ENCODE results near the gene SLC22A4. TPM values are rescaled to one million over a fixed set of nuclear protein-coding genes. Genes with fewer than 3 reads are reported as not detected.

Gene SLC22A4
- total and polyA plus RNA-seq, 3 experiments from 2014 or later, result 0.15 to 2.9 (median 2.6) TPM

DNA sequence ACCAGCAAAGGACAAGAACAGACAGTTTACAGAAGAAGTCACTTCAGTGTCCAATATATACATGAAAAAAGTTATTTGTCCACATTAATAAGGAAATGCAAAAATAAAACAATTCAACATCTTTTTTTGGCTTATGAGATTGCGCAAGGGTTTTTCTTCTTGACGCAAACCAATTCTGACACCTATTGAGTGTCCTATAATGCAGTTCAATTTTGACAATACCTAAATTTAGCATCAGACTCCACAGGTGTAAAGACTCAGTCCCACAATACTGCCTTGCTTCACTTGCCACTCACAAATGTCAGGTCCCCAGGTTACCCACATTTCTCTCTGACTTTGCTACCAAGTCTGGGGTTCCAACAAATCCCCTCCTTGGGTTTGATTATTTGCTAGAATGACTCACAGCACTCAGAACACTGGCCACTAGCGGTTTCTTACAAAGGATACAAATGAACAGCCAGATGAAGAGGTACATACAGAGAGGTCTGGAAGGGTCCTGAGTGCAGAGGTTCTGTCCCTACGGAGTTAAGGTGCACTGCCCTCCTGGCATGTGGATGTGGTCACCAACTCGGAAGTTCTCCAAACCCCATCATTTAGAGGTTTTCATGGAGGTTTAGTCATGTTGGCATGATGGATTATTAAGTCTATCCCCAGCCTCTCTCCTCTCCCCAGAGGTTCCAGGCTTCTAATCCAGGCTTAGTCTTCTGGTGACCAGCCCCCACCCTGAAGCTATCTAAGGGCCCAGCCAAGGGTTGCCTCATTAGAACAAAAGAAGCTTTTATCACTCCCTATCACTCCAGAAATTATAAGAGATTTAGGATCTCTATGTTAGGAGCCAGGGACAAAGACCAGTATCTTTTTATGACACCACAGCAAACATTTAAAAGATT lies 48.3 kb downstream of the SLC22A4 start:
- H3K4me1 Mint-ChIP-seq, result no peaks in the 10 kb centered on the region
- ChIA-PET CTCF (no interaction called here), POLR2A (no interaction called here)
- no peaks in the 10 kb centered on the region for H3K27me3 ChIP-seq (ENCODE audit: insufficient read depth, low read length, poor library complexity, severe bottlenecking)
- H3K27ac ChIP-seq (ENCODE audit: low read depth, low read length), result no peak overlapping the region
- peaks cover 0 to 10% (median 1%) of the 10 kb centered on the region in 3 donors for H3K36me3 Mint-ChIP-seq
- no peaks in the 10 kb centered on the region for H3K9me3 Mint-ChIP-seq
- no peak overlapping the region for H3K4me3 Mint-ChIP-seq
- no peaks in the 10 kb centered on the region for H3K4me1 ChIP-seq (ENCODE audit: insufficient read depth, low read length)
- H3K27ac Mint-ChIP-seq, result no peak overlapping the region
- no peak overlapping the region for H3K4me3 ChIP-seq (ENCODE audit: low read length)
- DNase-seq, result no peak
- no peaks in the 10 kb centered on the region for H3K9me3 ChIP-seq (ENCODE audit: low read length)
- no peaks in the 10 kb centered on the region for H3K27me3 Mint-ChIP-seq
- H3K36me3 ChIP-seq (ENCODE audit: insufficient read depth, low read length), result no peaks in the 10 kb centered on the region

DNA sequence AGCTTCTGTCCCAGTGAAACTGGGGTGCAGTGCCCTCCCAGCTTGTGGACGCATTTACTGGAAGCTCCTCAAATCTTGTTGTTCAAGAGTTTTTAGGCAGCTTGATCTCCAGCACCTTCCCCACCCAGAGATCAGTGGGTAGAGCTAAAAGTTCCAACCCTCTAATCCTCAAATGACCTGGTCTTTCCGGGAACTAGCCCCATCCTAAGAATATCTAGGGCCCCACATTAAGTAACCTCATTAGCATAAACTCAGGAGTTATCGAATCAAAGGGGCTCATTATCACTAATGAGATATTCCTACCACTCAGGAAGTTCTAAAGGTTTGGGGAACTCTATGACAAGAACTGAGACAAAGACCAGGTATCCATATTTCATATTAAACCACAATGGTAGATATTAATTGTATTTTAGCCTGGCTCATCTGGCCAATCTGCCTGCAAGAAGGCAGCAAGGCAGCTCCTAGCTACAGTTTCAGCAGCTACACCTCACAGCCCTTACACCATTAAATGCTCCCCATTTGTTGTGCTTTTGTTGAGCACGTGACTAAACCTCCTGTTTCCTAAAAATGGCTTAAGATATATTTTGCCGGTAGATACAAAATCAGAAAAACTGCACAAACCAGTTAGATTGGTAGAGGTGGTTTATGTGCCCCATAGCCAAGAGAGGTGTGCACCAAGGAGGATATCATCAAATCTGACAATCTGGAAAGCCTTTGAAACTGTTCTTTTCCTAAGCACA lies 50.8 kb downstream of the SLC22A4 start:
- Histone ChIP-seq H3K27ac (ENCODE audit: low read depth, low read length) (no peak overlapping the region), H3K27me3 (ENCODE audit: insufficient read depth, low read length, poor library complexity, severe bottlenecking) (no peaks in the 10 kb centered on the region), H3K4me3 (ENCODE audit: low read length) (no peak overlapping the region), H3K9me3 (ENCODE audit: low read length) (no peaks in the 10 kb centered on the region), H3K36me3 (ENCODE audit: insufficient read depth, low read length) (peaks cover 3% of the 10 kb centered on the region), H3K4me1 (ENCODE audit: insufficient read depth, low read length) (no peaks in the 10 kb centered on the region)
- Mint-ChIP-seq H3K27me3 (peaks cover 0 to 2% of the 10 kb centered on the region in 2 donors), H3K36me3 (peaks cover 4 to 11% (median 8%) of the 10 kb centered on the region in 3 donors), H3K4me3 (no peak overlapping the region), H3K9me3 (no peaks in the 10 kb centered on the region), H3K4me1 (no peaks in the 10 kb centered on the region), H3K27ac (no peak overlapping the region)
- ChIA-PET CTCF (no interaction called here), POLR2A (no interaction called here)
- no peak for DNase-seq

DNA sequence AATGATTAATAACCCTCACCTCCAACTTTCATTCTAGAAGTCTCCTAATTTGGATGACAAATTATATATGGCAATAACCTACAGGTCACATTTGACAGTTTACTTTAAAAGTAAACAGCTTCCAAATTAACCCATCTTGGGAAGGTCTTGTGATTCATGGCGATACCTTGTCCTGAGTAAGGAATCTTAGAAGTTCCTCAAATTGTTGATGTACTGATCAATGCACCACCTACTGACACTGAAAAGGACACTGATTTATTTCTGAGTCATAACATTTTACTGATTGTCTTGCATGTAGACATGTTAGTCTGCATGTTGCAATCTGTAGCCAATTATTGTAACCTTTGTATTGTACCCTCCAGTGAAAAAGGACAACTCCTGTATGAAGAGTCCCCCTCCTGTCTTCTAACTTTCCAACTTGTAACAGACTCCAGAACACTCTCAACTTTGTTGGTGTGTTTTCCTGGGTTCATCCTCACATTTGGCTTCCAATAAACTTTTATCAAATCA lies 59.3 kb downstream of the SLC22A4 start:
- H3K4me3 Mint-ChIP-seq, result no peak overlapping the region
- no peaks in the 10 kb centered on the region for H3K9me3 ChIP-seq (ENCODE audit: low read length)
- H3K27me3 Mint-ChIP-seq, result peaks cover 2 to 5% of the 10 kb centered on the region in 2 donors
- peaks cover 6 to 11% (median 10%) of the 10 kb centered on the region in 3 donors for H3K36me3 Mint-ChIP-seq
- DNase-seq, result no peak
- H3K9me3 Mint-ChIP-seq, result peaks cover 0 to 2% (median 0%) of the 10 kb centered on the region in 5 donors
- no peak overlapping the region for H3K27ac Mint-ChIP-seq
- H3K36me3 ChIP-seq (ENCODE audit: insufficient read depth, low read length), result peaks cover 3% of the 10 kb centered on the region
- no peaks in the 10 kb centered on the region for H3K4me1 Mint-ChIP-seq
- H3K4me1 ChIP-seq (ENCODE audit: insufficient read depth, low read length), result no peaks in the 10 kb centered on the region
- no peaks in the 10 kb centered on the region for H3K27me3 ChIP-seq (ENCODE audit: insufficient read depth, low read length, poor library complexity, severe bottlenecking)
- no peak overlapping the region for H3K4me3 ChIP-seq (ENCODE audit: low read length)
- no peak overlapping the region for H3K27ac ChIP-seq (ENCODE audit: low read depth, low read length)
- CTCF ChIA-PET, result no interaction called here
- POLR2A ChIA-PET, result no interaction called here

DNA sequence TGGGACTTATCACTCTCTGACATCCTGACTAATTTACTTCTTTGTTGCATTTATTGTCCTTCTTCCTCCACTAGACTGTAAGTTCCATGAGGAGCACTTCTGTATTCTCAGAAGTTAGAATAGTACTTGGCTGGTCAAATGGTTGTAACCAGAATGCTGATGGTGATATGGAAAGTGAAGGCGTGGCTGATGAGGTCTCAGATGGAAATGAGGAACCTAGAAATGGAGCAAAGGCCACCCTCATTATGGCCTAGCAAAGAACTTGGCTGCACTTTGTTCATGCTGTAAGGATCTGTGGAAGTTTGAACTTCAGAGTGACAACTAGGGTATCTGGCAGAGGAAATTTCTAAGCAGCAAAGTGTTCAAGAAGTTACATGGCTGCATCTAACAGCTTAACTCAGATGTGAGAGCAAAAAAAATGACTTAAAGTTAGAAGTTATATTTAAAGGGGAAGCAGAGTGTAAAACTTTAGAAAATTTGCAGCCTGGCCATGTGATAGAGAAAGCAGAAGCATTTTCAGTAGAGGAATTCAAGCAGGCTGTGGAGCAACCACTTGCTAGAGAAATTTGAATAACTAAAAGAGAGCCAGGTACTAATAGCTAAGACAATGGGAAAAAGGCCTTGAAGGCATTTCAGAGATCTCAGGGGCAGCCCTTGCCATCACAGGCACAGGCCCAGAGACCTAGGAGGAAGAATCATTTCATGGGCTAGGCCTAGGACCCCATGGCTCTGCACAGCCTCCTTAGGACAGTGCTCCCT lies 60.4 kb downstream of the SLC22A4 start:
- Mint-ChIP-seq H3K9me3 (peaks cover 0 to 2% (median 0%) of the 10 kb centered on the region in 5 donors), H3K4me3 (no peak overlapping the region), H3K27me3 (peaks cover 0 to 5% of the 10 kb centered on the region in 2 donors), H3K4me1 (no peaks in the 10 kb centered on the region), H3K27ac (no peak overlapping the region), H3K36me3 (peaks cover 4 to 11% (median 10%) of the 10 kb centered on the region in 3 donors)
- POLR2A ChIA-PET, result no interaction called here
- Histone ChIP-seq H3K36me3 (ENCODE audit: insufficient read depth, low read length) (peaks cover under 1% of the 10 kb centered on the region), H3K27me3 (ENCODE audit: insufficient read depth, low read length, poor library complexity, severe bottlenecking) (no peaks in the 10 kb centered on the region), H3K9me3 (ENCODE audit: low read length) (no peaks in the 10 kb centered on the region), H3K27ac (ENCODE audit: low read depth, low read length) (no peak overlapping the region), H3K4me1 (ENCODE audit: insufficient read depth, low read length) (no peaks in the 10 kb centered on the region), H3K4me3 (ENCODE audit: low read length) (no peak overlapping the region)
- CTCF ChIA-PET, result interaction anchor here (1.2 kb wide), 1 partner anchor 13 kb away, joined by 3 read pairs; no protein-coding TSS in a partner anchor
- no peak for DNase-seq

DNA sequence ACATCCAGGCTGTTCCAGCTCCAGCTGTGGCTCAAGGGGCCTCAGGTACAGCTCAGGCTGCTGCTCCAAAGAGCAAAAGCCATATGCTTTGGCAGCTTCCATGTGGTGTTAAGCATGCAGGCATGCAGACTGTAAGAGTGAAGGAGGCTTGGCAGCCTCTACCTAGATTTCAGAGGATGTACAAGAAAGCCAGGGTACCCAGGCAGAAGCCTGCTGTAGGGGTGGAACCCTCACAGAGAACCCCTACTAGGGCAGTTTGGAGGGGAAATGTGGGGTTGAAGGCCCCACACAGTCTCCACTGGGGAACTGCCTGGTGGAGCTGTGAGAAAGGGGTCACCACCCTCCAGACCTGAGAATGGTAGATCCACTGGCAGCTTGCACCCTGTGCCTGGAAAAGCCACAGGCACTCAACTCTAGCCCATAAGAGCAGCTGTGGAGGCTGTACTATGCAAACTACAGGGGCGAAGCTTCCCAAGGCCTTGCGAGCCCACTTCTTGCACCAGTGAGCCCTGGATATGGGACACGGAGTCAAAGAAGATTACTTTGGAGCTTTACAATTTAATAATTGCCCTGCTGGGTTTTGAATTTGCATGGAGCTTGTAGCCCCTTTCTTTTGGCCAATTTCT lies 61.1 kb downstream of the SLC22A4 start:
- no peak for DNase-seq
- H3K27me3 ChIP-seq (ENCODE audit: insufficient read depth, low read length, poor library complexity, severe bottlenecking), result no peaks in the 10 kb centered on the region
- H3K27ac Mint-ChIP-seq, result no peak overlapping the region

DNA sequence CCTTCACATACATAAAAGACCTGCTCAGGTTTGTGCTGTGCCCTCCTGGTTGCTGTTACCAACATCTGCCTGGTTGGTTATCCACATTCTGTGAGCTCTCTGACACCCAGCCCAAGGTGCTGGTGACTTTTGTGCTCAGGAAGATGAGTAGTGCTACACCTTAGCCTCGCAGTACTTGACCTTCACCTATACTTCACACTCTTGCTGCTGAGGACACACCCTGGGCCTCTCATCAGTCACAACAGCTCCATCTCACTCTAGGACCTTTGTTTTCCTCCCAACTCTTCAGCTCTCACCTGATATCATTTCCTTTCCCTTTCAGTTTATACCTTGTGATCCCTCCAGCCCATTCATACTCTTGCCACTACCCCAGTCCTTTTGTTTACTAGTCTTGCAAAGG lies 64.6 kb downstream of the SLC22A4 start:
- no peaks in the 10 kb centered on the region for H3K9me3 ChIP-seq (ENCODE audit: low read length)
- no peak overlapping the region for H3K27ac ChIP-seq (ENCODE audit: low read depth, low read length)
- ChIA-PET POLR2A (no interaction called here), CTCF (no interaction called here)
- H3K4me3 ChIP-seq (ENCODE audit: low read length), result no peak overlapping the region
- no peak for DNase-seq
- H3K4me1 ChIP-seq (ENCODE audit: insufficient read depth, low read length), result no peaks in the 10 kb centered on the region
- Mint-ChIP-seq H3K4me3 (no peak overlapping the region), H3K9me3 (no peaks in the 10 kb centered on the region), H3K4me1 (no peaks in the 10 kb centered on the region), H3K27me3 (peaks cover 0 to 5% of the 10 kb centered on the region in 2 donors), H3K36me3 (peaks cover 0 to 5% (median 5%) of the 10 kb centered on the region in 3 donors), H3K27ac (no peak overlapping the region)
- no peaks in the 10 kb centered on the region for H3K36me3 ChIP-seq (ENCODE audit: insufficient read depth, low read length)
- no peaks in the 10 kb centered on the region for H3K27me3 ChIP-seq (ENCODE audit: insufficient read depth, low read length, poor library complexity, severe bottlenecking)

More for the DNA sequence above, 61.1 kb downstream of the SLC22A4 start:
- Histone ChIP-seq H3K36me3 (ENCODE audit: insufficient read depth, low read length) (no peaks in the 10 kb centered on the region), H3K4me3 (ENCODE audit: low read length) (no peak overlapping the region), H3K9me3 (ENCODE audit: low read length) (no peaks in the 10 kb centered on the region), H3K27ac (ENCODE audit: low read depth, low read length) (no peak overlapping the region), H3K4me1 (ENCODE audit: insufficient read depth, low read length) (no peaks in the 10 kb centered on the region)
- POLR2A ChIA-PET, result no interaction called here
- Mint-ChIP-seq H3K9me3 (peaks cover 0 to 2% (median 0%) of the 10 kb centered on the region in 5 donors), H3K36me3 (peaks cover 3 to 6% (median 5%) of the 10 kb centered on the region in 3 donors), H3K4me3 (peak overlapping the region in 1 of 7 donors; percentile 6), H3K27me3 (peaks cover 0 to 5% of the 10 kb centered on the region in 2 donors), H3K4me1 (no peaks in the 10 kb centered on the region)
- CTCF ChIA-PET, result interaction anchor here (1.2 kb wide), 1 partner anchor 12 kb away, joined by 3 read pairs; no protein-coding TSS in a partner anchor

DNA sequence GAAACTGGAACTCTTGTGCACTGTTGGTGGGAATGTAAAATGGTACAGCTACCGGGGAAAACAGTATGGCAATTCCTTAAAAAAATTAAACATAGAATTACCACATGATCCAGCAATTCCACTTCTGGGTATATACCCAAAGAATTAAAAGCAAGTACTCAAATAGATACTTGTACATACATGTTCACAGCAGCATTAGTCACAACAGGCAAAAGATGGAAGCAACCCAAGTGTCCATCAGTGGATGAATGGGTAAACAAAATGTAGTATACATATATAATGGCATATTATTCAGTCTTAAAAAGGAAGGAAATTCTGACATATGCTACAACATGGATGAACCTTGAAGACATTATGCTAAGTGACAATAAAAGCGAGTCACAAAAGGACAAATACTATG lies 67.9 kb downstream of the SLC22A4 start:
- Histone ChIP-seq H3K9me3 (ENCODE audit: low read length) (no peaks in the 10 kb centered on the region), H3K4me3 (ENCODE audit: low read length) (no peak overlapping the region), H3K36me3 (ENCODE audit: insufficient read depth, low read length) (no peaks in the 10 kb centered on the region), H3K27me3 (ENCODE audit: insufficient read depth, low read length, poor library complexity, severe bottlenecking) (no peaks in the 10 kb centered on the region), H3K4me1 (ENCODE audit: insufficient read depth, low read length) (no peaks in the 10 kb centered on the region), H3K27ac (ENCODE audit: low read depth, low read length) (no peak overlapping the region)
- H3K9me3 Mint-ChIP-seq, result no peaks in the 10 kb centered on the region
- DNase-seq, result no peak
- no peak overlapping the region for H3K4me3 Mint-ChIP-seq
- H3K27ac Mint-ChIP-seq, result no peak overlapping the region
- POLR2A ChIA-PET, result no interaction called here
- CTCF ChIA-PET, result no interaction called here
- no peaks in the 10 kb centered on the region for H3K4me1 Mint-ChIP-seq
- peaks cover 0 to 8% (median 5%) of the 10 kb centered on the region in 3 donors for H3K36me3 Mint-ChIP-seq
- H3K27me3 Mint-ChIP-seq, result no peaks in the 10 kb centered on the region

Measured in CD8-positive, alpha-beta memory T cell (primary cell).